Nephron (organoid): ENCODE measurements around the gene KIF16B.

Source experiments
- H3K27ac Mint-ChIP-seq, 3 experiments: 2 replicates each; pipeline ENCODE4 v1.8.0; 2020; ENCODE audit warnings: mixed read lengths in 3 of 3, mild to moderate bottlenecking in 2 of 3, moderate library complexity in 1 of 3
- H3K27me3 Mint-ChIP-seq: 2 replicates; pipeline ENCODE4 v1.8.0; 2021; ENCODE audit warnings: low read depth, mild to moderate bottlenecking, moderate library complexity, mixed read lengths
- H3K36me3 Mint-ChIP-seq: 2 replicates; pipeline ENCODE4 v1.8.0; 2020; ENCODE audit warnings: low read depth, mixed read lengths
- H3K4me1 Mint-ChIP-seq: 2 replicates; pipeline ENCODE4 v1.8.0; 2020; ENCODE audit warnings: mixed read lengths
- H3K4me3 Mint-ChIP-seq, 3 experiments: 2 replicates each; pipeline ENCODE4 v1.8.0; 2020; ENCODE audit warnings: mild to moderate bottlenecking in 3 of 3, mixed read lengths in 3 of 3, moderate library complexity in 2 of 3
- H3K9me3 Mint-ChIP-seq: 2 replicates; pipeline ENCODE4 v1.8.0; 2020; ENCODE audit warnings: mixed read lengths
- CTCF ChIP-seq, 3 experiments: fragments of 200-600 bp; sonication (generic); IDR thresholded peaks; one replicate each; pipeline ENCODE4 v1.5.0; 2021; ENCODE audit warnings: antibody characterized with exemption in 3 of 3; ENCODE audit not compliant: unreplicated experiment in 3 of 3

The KIF16B gene

GRCh38 chr20:16317445-16318362, 255.5 kb downstream of the KIF16B start:
- Mint-ChIP-seq H3K27me3 (no peaks in the 10 kb centered on the region), H3K9me3 (peaks cover 8% of the 10 kb centered on the region), H3K4me1 (no peaks in the 10 kb centered on the region), H3K27ac (no peak overlapping the region), H3K36me3 (peaks cover 41% of the 10 kb centered on the region), H3K4me3 (no peak overlapping the region)
- no peak for TF ChIP-seq CTCF (IDR thresholded peaks at IDR 0.05; ENCODE audit: unreplicated experiment in 3 of 3)

GRCh38 chr20:16316513-16316912, 256.7 kb downstream of the KIF16B start:
- peaks cover 8% of the 10 kb centered on the region for H3K9me3 Mint-ChIP-seq
- H3K27ac Mint-ChIP-seq: no peak overlapping the region
- no peak overlapping the region for H3K4me3 Mint-ChIP-seq
- H3K27me3 Mint-ChIP-seq: no peaks in the 10 kb centered on the region
- peaks cover 49% of the 10 kb centered on the region for H3K36me3 Mint-ChIP-seq
- TF ChIP-seq CTCF (IDR thresholded peaks at IDR 0.05; ENCODE audit: unreplicated experiment in 3 of 3): no peak
- no peaks in the 10 kb centered on the region for H3K4me1 Mint-ChIP-seq

GRCh38 chr20:16314748-16315159, 258.5 kb downstream of the KIF16B start:
- Mint-ChIP-seq H3K4me3 (no peak overlapping the region), H3K4me1 (peaks cover 3% of the 10 kb centered on the region)
- no peak for TF ChIP-seq CTCF (IDR thresholded peaks at IDR 0.05; ENCODE audit: unreplicated experiment in 3 of 3)

GRCh38 chr20:16314320-16314719, 258.9 kb downstream of the KIF16B start:
- TF ChIP-seq CTCF (IDR thresholded peaks at IDR 0.05; ENCODE audit: unreplicated experiment in 3 of 3): no peak
- H3K9me3 Mint-ChIP-seq: peaks cover 4% of the 10 kb centered on the region
- peaks cover 64% of the 10 kb centered on the region for H3K36me3 Mint-ChIP-seq
- H3K4me1 Mint-ChIP-seq: peaks cover 6% of the 10 kb centered on the region
- no peak overlapping the region for H3K4me3 Mint-ChIP-seq
- no peak overlapping the region for H3K27ac Mint-ChIP-seq
- no peaks in the 10 kb centered on the region for H3K27me3 Mint-ChIP-seq

More at GRCh38 chr20:16314748-16315159, 258.5 kb downstream of the KIF16B start:
- Mint-ChIP-seq H3K36me3 (peaks cover 64% of the 10 kb centered on the region), H3K27ac (no peak overlapping the region), H3K27me3 (no peaks in the 10 kb centered on the region), H3K9me3 (peaks cover 4% of the 10 kb centered on the region)

GRCh38 chr20:16313917-16314316, 259.3 kb downstream of the KIF16B start:
- Mint-ChIP-seq H3K27me3 (no peaks in the 10 kb centered on the region), H3K36me3 (peaks cover 60% of the 10 kb centered on the region), H3K4me1 (peaks cover 11% of the 10 kb centered on the region), H3K27ac (no peak overlapping the region), H3K9me3 (peaks cover 4% of the 10 kb centered on the region), H3K4me3 (no peak overlapping the region)
- TF ChIP-seq CTCF (IDR thresholded peaks at IDR 0.05; ENCODE audit: unreplicated experiment in 3 of 3): no peak

- H3K9me3 Mint-ChIP-seq: no peaks in the 10 kb centered on the region
- H3K27ac Mint-ChIP-seq: no peak overlapping the region
- no peak for TF ChIP-seq CTCF (IDR thresholded peaks at IDR 0.05; ENCODE audit: unreplicated experiment in 3 of 3)
- peaks cover 53% of the 10 kb centered on the region for H3K36me3 Mint-ChIP-seq
- no peaks in the 10 kb centered on the region for H3K27me3 Mint-ChIP-seq
- H3K4me3 Mint-ChIP-seq: no peak overlapping the region
- H3K4me1 Mint-ChIP-seq: peaks cover 17% of the 10 kb centered on the region
Measured at GRCh38 chr20:16312998-16313397, 260.2 kb downstream of the KIF16B start.
